HepG2 (cell line): Measurements from ENCODE around the gene MRPL2.

ENCODE experiments used
- NFYB ChIP-seq: sonication (generic); formaldehyde crosslinking; IDR thresholded peaks from 2 replicates; pipeline ENCODE4 v1.4.0; 2020; ENCODE audit warnings: missing genetic modification reagents
- NR2C2 ChIP-seq: sonication (generic); formaldehyde crosslinking; IDR thresholded peaks from 2 replicates; pipeline ENCODE4 v1.4.0; 2020; ENCODE audit warnings: missing genetic modification reagents, mild to moderate bottlenecking, moderate library complexity, borderline replicate concordance
- POLR2AphosphoS5 ChIP-seq: IDR thresholded peaks from 2 replicates; pipeline ENCODE4 v1.6.1; 2012; ENCODE audit warnings: low read depth, low read length
- RNF219 ChIP-seq: sonication (generic); formaldehyde crosslinking; IDR thresholded peaks from 2 replicates; pipeline ENCODE4 v1.5.0; 2020; ENCODE audit warnings: mild to moderate bottlenecking, missing genetic modification reagents
- ZBTB34 ChIP-seq: sonication (generic); formaldehyde crosslinking; IDR thresholded peaks from 2 replicates; pipeline ENCODE4 v1.8.0; 2022; ENCODE audit warnings: mild to moderate bottlenecking, missing genetic modification reagents
- ZBTB8A ChIP-seq: sonication (generic); formaldehyde crosslinking; IDR thresholded peaks from 2 replicates; pipeline ENCODE4 v1.4.0; 2020; ENCODE audit warnings: mild to moderate bottlenecking, low read depth, missing genetic modification reagents, borderline replicate concordance
- ZNF577 ChIP-seq: sonication (generic); formaldehyde crosslinking; IDR thresholded peaks from 2 replicates; pipeline ENCODE4 v1.4.0; 2020; ENCODE audit warnings: mild to moderate bottlenecking, low read depth, missing genetic modification reagents, borderline replicate concordance

DNA sequence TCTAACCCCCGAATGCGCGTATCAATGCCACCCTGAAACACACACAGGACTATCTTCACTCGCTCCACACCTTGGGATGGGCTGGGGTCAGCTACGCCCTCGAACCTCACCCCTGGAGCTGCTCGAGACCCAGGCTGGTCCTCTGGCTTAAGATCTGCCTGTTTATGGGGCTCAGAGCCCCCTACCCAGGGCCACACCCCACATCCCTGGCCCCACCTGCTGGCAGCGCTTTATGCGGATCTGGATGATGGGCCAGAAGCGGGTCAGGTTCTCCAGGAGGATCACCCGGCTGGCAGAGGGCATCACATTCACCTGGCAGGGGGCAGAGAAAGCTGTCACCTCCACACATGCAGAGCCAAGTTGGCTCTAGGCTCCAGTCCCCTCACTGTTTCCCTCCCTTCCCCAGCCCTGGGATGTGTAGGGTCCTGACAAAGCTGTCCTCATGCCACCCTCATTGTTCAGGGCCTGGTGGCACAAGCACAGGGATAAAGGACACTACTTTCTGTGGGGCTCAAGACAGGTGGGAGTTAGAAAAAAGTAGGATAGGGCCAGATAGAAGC is 13.8 kb downstream of the MRPL2 start:
- TF ChIP-seq ZBTB8A (no peak), POLR2AphosphoS5 (no peak), RNF219 (no peak), ZNF577 (CRISPR knock-in tag) (no peak), ZBTB34 (no peak), NR2C2 (CRISPR knock-in tag) (no peak), NFYB (CRISPR knock-in tag) (no peak)
